Activated CD4-positive, alpha-beta T cell treated with anti-CD3 and anti-CD28 coated beads, Interleukin-2, Interleukin-4, amounts not matched to agents 100 ng/mL and 50 ng/mL, durations not matched to agents 16 hours and 8 hours (primary cell): ENCODE measurements around the gene SLC9A3.
"Not testable (repeated sequence)": the region's sequence is repeated elsewhere in the genome, so short reads cannot be mapped to it uniquely, and the experiment has no call there.

Source experiments
- DNase-seq: peaks from one replicate; pipeline ENCODE4 v3.0.0-alpha.2; 2020; ENCODE audit warnings: low spot score

Gene SLC9A3

DNA sequence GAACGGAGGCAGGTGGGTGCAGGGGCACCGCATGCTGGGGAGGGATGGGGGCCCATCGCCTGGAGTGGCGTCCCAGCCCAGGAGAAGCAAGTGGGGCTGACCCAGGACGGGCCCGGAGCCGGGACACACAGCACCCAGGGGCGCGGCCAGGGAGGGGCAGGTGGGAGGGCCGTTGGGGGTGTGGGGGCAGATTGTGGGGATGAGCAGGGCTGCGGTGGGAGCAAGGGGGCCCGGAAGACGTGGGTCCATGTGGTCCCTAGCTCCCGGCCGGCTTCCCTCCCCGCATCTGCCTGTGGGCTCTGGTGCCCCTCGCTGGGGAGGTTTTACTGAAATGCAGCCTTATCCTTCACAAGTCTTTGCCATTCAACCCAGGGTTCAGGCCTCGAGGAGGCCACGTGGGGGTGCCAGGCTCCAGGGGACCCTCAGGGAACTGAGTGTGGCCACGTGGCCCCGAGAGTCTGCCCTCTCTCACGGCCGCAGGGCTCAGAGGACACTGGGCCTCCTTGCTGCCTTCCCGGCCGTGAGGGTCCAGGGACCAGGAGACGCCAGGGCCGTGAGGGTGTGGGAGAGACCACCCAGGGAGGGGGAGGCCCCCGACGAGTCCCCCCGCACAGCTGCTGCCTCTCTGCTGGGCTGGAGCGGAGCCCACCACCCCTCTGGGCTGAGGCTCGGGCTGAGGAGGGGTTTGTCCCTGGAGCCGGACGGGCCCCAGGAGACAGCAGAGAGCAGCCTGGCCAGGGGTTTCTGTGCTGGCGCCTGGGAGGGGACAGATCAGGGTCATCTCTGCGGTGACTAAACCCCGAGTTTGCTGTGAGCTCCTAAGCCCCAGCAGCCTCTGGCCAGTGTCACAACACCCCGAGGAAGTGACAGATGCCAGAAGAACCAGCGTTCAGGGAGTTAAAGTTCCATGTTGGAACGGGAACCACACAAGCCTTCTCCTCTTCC, 35.2 kb downstream of the SLC9A3 start:
- no peak for DNase-seq

DNA sequence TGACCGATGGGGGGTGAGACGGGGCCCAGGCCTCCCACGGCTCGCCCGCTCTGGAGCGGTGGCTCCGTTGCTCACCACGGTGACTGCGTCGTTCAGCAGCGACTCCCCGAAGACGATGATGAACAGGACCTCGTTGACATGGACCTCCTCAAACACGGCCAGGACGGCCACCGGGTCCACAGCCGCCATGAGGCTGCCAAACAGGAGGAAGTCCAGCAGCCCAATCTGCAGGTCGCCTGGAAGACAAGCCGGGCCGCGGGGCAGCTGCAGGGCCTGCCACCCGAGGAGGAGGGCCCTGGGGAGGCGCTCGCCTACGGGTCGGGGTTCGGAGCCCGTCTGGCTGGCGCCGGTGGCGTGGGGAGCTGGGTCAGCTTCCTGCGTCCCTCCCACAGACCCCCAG, 36.0 kb downstream of the SLC9A3 start:
- DNase-seq = no peak

DNA sequence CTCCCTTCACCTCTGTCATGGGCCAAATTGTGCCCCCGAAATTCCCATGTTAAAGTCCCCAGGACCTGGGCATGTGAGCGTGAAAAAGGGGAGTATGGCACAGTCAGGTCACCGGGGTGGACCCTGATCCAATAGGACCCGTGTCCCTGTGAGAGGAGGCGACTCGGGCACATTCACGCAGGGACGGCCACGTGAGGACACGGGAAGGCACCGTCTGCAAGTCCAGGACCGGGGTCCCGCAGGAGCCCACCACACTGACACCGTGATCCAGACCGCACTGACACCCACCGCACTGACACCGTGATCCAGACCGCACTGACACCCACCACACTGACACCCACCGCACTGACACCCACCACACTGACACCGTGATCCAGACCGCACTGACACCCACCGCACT, 37.7 kb downstream of the SLC9A3 start:
- DNase-seq = not testable (repeated sequence)

DNA sequence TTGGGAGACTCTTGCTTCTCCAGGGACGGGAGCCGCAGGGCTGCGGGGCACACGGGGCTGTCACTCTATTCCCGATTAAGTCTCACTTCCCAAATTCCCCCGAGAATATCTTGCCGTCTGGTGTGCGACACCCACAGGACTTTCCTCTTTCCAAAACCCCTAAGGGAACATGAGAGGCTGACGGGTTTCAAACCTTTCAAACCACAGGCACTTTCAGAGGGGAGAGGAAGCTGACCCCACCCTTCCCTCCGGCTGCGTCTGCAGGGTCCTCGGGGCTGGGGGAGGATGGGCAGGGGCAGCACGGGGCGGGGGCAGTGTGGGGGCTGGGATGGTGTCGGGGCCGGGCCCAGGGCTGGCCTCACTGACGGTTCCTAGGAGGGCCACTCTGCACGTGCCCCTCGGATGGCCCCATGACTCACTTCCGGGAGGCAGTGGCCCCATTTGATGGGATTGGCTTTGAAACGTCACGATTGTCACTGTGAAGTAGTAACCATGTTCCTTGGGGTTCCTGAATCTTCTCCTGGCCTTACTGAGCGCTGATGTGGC, 38.2 kb downstream of the SLC9A3 start:
- DNase-seq = no peak

DNA sequence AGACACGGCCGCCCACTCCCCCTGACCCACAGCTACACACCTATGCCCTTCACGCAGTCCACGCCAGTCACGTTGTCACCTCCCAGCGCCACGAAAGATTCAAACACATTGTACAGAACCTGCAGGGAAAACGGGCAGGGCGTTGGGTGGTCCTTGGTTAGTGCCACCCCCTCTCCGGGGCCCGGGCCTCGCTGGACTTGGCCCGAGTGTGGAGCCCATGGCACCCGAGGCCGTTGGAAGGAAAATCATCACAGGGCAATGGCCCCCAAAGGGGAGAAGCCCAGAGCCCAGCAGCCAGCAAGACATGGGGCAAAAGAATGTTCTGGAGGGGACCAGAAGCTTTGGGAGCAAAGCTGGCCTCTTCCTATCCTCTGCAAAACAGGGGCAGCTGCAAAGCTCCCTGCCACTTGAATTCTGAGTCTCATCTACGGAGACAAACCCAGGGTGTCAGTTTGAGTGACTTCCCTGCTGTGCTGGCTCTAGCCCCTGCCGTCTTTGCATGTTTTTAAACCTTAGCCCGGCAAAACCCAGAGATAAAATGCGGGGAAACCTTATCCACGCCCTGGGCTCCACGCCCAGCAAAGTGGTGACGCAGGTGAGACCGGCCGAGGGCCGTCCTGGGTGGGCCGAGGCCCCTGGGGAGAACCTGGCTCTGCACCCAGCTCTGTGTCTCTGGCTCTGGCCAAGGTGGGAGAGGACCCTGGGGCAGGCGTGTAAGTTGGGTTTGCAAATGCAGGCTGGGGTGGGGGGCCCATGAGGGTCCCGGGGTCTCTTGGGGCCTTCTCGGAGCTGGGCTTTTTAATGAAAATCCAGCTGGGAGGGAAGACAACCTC, 38.9 kb downstream of the SLC9A3 start:
- DNase-seq = no peak

DNA sequence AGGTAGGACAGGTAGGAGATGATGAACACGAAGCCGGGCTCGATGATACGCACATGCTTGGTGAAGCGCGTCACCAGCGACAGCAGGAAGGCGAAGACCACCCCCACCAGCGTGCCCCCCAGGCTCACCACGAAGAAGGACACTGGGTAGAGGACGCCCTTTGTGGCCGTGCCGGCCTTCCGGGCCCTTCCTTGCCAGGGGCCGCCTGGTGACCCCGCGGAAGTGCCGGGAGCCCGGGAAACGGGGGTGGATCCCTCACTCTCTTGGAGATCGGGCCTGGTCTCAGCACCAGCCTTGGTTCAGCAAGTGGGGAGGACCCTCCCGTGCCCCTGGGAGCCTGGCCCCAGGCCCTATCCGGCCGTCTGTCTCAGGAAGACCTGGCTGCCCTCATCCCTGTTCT, 39.7 kb downstream of the SLC9A3 start:
- DNase-seq = no peak

DNA sequence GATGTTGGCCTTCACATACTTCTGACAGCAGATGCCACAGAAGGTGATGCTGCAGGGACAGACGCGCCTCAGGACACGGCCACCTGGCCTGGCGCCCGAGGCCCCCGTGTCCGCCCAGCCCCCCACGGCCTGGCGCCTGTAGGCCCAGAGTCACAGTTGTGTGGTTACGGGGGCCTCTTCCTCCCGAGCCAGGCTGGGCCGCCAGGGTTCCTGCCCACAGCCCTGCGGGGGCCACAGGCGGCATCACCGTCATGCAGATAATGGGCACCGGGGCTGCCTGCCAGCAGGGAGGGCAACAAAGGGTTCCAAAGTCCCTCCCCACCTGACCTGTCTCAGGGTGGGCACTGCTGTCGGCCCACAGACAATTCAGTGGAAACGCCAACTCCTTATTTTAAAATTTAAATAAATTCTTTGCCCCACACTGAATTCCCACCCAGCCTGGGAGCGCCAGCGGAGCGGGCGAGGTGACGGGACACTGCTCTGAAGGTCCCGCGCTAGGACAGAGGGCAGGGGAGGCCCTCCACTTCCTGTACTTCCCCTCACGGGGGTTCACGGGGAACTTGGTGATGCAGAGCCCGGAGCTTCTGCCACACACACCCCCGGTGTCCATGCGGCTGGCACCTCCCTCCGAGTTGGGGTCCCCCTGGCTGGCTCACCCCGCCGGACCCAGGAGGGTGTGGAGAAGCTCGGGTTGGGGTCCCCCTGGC, 40.7 kb downstream of the SLC9A3 start:
- no peak for DNase-seq

DNA sequence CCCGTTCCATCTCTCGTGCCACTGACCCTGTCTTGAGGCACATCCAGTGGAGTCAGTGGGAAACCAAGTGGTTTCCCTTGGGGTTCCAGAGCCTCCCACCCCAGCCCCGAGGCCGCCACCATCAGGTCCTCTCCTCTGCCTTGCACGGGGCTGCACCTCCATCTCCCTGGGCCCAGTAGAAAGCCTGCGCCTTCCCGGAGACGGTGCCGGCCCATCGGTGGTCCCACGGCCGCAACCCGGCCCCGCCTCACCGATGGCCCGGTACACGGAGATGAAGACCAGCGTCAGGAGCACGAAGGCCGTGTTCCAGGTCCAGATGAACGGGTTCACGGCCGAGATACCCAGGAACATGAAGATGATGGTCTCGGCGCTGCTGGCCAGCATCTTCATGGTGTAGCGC, 41.2 kb downstream of the SLC9A3 start:
- no peak for DNase-seq

DNA sequence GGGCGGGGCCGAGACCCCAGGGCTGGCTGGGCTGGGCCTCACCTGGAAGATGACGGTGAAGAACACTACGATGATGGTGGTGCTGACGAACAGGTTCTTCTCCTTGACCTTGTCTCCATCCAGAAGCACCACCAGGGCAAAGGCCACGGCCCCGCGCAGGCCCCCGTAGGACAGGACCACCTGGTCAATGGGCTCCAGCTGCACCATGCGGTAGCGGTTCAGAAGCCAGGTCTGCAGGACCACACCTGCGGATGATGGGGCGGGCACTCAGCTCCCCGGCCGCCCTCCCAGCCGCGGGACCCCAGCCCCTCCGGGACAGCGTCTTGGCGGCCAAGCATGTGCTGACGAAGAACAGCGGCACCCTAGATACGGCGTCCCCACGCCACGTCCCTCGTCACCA, 41.7 kb downstream of the SLC9A3 start:
- no peak for DNase-seq

DNA sequence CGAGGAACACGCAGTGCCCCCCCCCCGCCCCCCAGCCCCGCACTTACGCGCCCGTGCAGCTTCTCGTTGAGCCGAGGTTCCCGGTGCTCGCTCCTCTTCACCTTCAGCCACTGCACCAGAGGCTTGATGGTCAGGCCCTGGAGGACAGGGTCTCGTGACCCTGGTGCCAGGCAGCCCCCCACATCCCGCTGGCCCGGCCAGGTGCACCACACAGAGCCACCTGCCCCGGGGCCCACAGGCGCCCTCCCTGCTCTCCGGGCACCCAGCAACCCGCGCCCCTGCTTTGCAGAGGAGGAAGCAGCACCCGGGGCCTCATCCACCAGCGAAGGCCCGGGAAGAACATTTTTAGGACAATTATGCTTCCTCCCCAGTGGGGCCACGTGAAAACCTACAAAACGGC, 42.2 kb downstream of the SLC9A3 start:
- no peak for DNase-seq

DNA sequence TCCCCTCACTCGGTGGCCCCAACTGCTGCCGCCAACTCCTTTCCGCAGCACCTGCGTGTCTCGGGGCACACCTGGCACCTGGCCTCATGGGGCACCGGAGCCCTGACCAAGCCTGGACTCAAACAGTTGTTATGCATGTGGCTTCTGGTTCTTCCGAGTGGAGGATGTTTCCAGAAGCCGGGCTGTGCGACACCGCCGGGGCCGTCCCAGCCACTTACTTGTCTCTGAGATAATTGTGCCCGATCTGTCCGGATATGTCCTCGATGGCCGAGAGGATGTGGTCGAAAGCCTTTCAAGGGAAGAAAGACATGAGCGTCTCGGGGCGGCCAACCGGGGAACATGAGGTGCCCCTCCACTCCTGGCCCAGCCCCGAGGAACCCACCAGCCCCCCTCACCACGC, 42.9 kb downstream of the SLC9A3 start:
- DNase-seq = no peak

DNA sequence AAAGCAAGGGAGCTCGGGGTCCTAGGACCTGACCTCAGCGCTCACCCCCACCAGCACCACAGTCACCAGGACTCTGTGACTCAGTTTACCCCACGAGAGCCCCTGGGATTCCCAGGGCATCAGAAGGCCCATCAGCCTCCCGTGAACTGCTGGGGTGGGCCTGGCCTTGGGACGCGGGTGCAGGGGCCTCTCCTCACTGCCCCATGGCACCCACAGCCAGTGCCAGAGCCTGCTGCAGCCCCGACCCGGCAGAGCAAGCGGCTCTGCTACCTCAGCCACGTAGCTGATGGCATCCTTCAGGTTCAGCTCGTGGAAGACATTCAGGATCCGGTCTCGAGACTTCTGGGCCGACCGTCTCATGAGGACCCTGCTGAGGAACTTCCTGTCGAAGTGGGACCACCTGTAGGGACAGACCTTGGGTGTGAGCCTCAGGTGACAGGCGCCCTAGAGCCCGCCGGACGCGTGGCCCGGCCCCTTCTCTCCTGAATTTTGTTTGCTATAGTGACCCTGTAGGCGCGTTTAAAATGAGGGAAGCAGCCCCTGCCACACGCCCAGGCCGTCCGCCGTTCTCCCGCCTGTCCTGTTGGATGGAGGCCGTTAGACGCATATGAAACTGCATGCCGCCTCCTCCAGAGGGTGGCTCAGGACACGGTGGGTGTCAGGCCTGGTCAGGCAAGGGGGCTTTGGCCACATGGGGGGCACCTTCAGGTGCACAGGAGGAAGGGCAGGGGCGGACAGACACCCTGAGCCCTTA, 44.5 kb downstream of the SLC9A3 start:
- no peak for DNase-seq

DNA sequence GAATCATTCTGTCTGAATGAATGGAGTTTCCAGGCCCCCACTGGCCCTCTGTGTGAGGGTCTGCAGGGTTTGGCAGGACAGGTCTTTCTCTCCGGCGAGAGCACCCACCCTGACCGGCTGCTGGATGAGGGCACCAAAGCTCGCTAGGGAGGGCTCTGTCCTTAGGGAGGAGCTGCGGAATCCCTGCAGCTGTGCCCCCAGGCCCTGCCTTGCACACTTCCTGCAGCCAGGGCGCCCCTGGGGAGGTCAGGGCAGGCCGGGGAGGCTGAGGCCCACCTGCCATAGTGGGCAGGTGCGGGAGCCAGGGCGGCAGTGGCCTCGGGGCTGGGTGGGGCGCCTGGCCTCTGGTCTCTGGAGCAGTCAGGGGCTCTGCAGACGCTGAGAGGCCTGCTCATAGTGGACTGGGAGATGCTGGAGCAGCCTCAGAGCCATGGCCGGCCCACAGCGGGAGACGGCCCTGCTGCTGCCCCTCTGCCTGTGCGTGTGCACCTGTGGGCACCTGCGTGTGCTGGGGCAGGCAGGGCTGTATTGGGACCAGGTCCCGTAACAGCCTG, 45.2 kb downstream of the SLC9A3 start:
- no peak for DNase-seq

DNA sequence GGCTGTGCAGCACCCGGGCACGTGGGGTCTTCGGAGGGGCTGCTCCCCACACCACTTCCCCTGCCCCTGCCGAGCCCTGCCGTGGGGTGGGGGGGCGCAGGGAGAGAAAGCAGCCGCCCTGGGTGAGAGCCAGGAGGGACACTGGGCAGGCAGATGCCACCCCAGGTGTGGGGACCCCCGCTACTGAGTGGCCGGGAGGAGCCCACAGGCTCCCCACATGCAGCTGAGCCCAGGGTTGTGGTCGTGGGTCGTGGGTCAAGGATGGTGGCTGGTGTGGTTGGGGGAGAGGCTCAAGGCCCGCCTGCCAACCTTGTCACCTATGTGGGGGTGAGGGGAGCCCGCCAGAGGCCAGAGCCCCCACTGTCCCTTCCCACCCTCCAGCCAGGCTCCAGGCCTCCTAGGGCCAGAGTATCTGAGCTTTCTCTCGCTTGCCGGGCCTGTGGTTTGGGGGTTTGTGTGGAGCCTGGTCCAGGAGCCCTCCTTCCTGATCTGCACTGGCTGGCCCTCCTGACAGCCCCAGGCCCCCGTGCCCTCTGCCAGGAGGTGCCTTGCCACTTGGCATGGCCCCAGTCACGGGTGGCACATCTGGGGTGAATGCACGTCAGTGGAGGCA, 45.8 kb downstream of the SLC9A3 start:
- no peak for DNase-seq

DNA sequence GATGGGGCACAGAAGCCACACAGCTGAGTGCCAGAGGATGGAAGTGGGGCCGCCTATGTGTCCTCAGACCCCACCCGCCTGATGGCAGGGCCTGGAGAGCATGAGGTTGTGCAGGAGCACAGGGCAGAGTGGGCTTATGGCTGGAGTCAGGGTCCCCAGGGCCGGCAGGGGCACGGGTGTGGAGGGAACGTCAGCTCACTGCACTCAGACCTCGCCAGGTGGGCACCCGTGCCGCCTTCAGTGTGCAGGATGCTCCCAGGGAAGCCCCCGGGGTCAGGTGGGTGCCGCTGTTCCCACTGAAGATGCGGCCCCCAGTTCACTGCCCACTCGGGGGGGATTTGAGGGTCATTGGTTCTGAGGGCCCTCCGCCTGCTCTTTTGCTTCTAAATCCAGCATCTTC, 46.4 kb downstream of the SLC9A3 start:
- DNase-seq = no peak

DNA sequence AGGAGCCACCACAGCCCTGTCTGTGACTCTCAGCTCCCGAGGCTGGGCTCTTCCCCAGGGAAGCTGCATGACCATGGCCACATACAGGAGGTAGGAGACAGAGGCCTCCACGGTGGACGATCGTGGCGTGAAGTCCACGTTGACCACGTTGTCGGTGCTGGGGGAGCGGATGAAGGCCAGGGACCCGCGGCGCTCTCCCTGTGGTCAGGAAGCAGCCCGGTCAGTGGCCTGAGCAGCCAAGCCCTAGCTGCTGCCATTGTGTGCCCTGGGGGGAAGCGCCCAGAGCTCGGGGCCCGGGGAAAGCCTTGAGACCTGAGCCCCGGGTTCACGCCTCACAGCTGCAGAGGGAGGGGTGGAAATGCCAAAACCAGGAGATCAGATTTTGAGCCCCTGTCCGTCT, 47.0 kb downstream of the SLC9A3 start:
- DNase-seq = no peak

DNA sequence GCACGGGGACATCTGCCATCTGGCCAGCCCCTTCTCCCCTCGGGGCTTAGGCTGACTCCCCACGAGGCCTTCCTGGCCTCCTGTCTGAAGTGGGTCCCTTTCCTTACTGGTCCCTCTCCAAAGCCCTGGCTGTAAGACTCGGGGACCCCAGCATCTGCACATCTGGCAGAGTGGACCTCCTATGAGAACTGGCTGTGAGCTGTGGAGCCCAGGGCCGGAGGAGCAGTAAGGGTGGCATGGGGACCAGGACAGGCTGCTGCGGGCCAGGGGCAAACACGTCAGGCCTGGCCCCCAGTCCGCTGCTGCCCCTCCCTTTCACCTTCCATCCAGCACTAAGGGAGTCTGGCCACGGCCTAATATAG, 47.5 kb downstream of the SLC9A3 start:
- DNase-seq = no peak

DNA sequence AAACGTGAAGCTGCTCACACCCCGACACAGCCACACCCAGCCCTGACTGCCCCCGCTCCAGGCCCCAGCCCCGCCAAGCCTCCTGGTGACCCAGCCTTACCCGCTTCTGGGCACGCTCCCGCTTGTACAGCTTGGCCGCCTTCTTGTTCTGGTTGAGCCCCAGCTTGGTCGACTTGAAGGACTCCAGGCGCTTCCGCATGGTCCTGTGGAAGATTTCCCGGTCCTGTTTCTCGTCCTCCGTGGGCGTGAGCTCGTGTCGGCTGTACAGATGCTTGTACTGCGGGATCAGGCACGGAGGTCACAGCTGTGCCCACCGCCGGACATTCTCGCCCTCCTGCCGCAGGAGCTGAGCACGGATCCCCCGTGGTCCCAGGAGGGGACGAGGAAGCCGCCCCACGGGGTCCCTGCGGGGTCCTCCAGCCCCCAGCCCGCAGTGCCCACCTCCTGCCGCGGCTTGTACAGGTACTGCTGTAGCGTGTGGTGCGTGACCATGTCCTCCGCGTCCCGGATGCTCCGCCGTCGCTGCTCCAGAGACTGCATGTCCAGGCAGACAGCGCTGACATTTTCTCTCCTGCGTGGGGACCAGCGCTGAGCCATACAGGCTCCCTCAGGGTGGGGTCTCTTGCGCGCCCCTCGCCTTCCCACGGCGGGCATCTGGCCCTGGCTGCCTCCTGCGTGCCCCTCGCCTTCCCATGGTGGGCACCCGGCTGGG, 48.0 kb downstream of the SLC9A3 start:
- no peak for DNase-seq

DNA sequence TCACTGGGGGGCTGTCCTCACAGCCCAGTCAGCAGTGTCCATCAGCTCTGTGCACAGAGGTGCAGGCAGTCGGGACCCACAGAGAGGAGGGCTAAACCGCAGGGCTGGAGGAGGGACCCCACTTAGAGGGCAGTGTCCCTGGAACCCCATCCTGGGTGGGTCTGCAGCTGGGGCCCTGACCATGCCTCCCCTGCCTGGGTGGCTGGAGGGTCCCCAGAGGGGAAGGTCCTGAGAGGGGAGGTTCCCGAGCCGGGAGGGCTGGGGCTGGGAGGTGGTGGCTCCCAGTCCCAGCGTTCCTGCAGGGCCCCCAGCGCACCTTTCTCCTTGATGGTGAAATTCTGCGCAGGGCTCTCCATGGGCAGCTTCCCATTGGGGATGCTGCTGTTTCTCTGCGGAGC, 48.5 kb downstream of the SLC9A3 start:
- no peak for DNase-seq
